GM12874 (cell line): Measurements from ENCODE around the gene GJB1.

Experiments used
- CTCF ChIP-seq: IDR thresholded peaks from 2 replicates; pipeline ENCODE4 v1.5.1; 2011; ENCODE audit warnings: low read depth, mild to moderate bottlenecking, control low read depth, low read length, moderate library complexity; ENCODE audit not compliant: insufficient read depth

The GJB1 gene

GRCh38 chrX:71222929-71223328, at the start of gene GJB1:
Gene GJB1 (plus strand): TSS chrX:71223224. CDS start chrX:71223708, 484 bp downstream.
- no peak for TF ChIP-seq CTCF

- no peak for TF ChIP-seq CTCF
These were observed 49.6 kb upstream of the GJB1 start for GRCh38 chrX:71173440-71173839.

- no peak for TF ChIP-seq CTCF
These were observed 48.2 kb upstream of the GJB1 start for GRCh38 chrX:71174795-71175194.

- TF ChIP-seq CTCF: no peak
These were observed 47.5 kb upstream of the GJB1 start for GRCh38 chrX:71175531-71175930.

- no peak for TF ChIP-seq CTCF
These were observed 45.7 kb upstream of the GJB1 start for GRCh38 chrX:71177327-71177726.

- peak; percentile 50 for TF ChIP-seq CTCF
These were observed 44.1 kb upstream of the GJB1 start for GRCh38 chrX:71178908-71179307.

- TF ChIP-seq CTCF: no peak
These were observed 41.5 kb upstream of the GJB1 start for GRCh38 chrX:71181558-71181909.
